Heart left ventricle (tissue), 13 donors: ENCODE measurements around the gene AEBP1.

Source experiments
- CTCF ChIP-seq, 12 donors: fragments of 200-600 bp; sonication (generic) in 4 of 12; IDR thresholded peaks; one replicate each; pipeline versions ENCODE4 v1.5.0 to v1.8.0; 2018 to 2022; ENCODE audit warnings: antibody characterized with exemption in 12 of 12, mild to moderate bottlenecking in 5 of 12
- POLR2A ChIP-seq, 2 donors: fragments of 450-650 bp; IDR thresholded peaks; one replicate each; pipeline ENCODE4 v1.6.1; 2017; ENCODE audit warnings: antibody characterized with exemption in 2 of 2, mild to moderate bottlenecking in 2 of 2, moderate library complexity in 2 of 2
- donor health status: ischemic (EF 13 %, LVEDD 7.1; RV severe dilation, severe dysfunction).
- donor health status: DM: no; HTN: yes; CAD: no.
- donor health status: DM: no; HTN: no; CAD: no.
- donor health status: ischemic (EF 25% LVEDD 6.9; RV normal size, moderate dysfunction).
- donor health status: ischemic (EF 25% LVEDD 5.7; RV mildly dilated, moderate dysfunction).
- donor health status: ischemic (EF 35%, LVEDD 5.7; RV mildly dilated, moderate dysfunction).
- donor health status: nonischemic (EF 11% LVEDD 7.7; RV severe dilation, severe dysfunction).
- donor health status: DM: yes; HTN: yes; CAD: no.
- donor health status: PGD.
- donor health status: ischemic (EF 29% LVEDD 5.4; RV normal size, mild dysfunction).
- donor health status: nonischemic (EF 23%, LVEDD 6.1; RV moderate dilation, normal function).

GRCh38 chr7:44077681-44078091 lies 26.5 kb upstream of the AEBP1 start:
- no peak for TF ChIP-seq POLR2A (IDR thresholded peaks at IDR 0.05)
- no peak for TF ChIP-seq CTCF (IDR thresholded peaks at IDR 0.05)
